ENCODE results near the gene RAPGEF5. TPM values are rescaled to one million over a fixed set of nuclear protein-coding genes. Genes with fewer than 3 reads are reported as not detected.

The RAPGEF5 gene
- total RNA-seq, 4 donors from 2014 or later: 7.4 to 16.2 (median 12.1) TPM

DNA sequence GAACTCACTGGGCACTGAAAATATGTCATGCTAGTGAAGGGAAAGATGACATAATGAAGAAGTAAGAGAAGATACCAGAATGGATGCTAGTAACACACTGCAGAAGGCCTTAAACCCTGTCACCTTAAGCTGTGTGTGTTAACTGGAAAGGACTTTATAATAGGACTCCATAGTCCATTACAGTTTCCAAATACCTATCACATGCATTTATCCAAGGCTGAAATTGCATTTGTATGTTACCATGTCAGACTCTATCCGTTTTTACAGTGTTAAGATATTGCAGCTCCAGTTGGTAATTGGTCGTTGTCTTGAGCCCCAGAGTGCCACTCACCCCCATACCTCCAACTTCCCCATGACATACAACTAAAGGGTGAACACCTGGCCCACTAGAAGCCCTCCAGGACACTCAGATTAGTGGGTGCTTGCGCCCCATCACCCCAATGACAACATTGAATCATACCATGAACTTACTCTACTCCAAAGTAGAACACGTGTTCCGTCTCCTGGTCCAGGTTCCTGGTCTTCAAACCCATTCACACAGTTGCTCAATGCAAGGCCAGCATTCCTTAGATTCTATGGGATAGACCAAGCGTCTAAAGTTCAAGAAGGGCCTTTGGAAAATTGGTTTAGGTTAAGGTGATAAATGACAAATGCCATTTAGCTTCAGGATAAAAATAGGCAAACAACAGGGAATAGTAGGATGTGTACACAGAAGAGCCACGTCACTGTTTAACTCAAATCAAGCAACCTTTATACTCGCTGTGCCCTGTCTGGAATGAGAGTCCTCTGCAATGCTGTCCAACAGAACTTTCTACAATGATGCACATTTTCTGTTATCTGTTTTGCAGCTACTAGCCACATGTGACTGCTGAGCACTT, 2.1 kb upstream of the RAPGEF5 start:
- H3K27me3 ChIP-seq: peaks cover 0 to 18% (median 0%) of the 10 kb centered on the region in 3 donors
- no peak overlapping the region for H3K4me3 ChIP-seq
- TF ChIP-seq CTCF (IDR thresholded peaks at IDR 0.05 in 4 of 5, conservative IDR thresholded peaks at IDR 0.05 in 1 of 5) (no peak), POLR2A (IDR thresholded peaks at IDR 0.05) (no peak)
- intact Hi-C loops (cut with DNase I; ENCODE audit: low total_unique reads): no loop called here
- no peak for DNase-seq
- peaks cover 0 to 3% of the 10 kb centered on the region in 2 donors for H3K4me1 ChIP-seq
- in situ Hi-C loops (cut with MboI; ENCODE audit: low sequenced_read_pairs in 4 of 4): no loop called here
- ATAC-seq: no peak
- no peaks in the 10 kb centered on the region for H3K36me3 ChIP-seq
- H3K9me3 ChIP-seq: no peaks in the 10 kb centered on the region
- no peak overlapping the region for H3K27ac ChIP-seq

GRCh38 chr7:22357311-22358175, 589 bp upstream of the RAPGEF5 start:
- peak overlapping the region in 1 of 4 donors; percentile 5 for H3K27ac ChIP-seq
- no peaks in the 10 kb centered on the region for H3K36me3 ChIP-seq
- ATAC-seq: no peak
- no peaks in the 10 kb centered on the region for H3K9me3 ChIP-seq
- peaks cover 0 to 3% of the 10 kb centered on the region in 2 donors for H3K4me1 ChIP-seq
- intact Hi-C loops (cut with DNase I; ENCODE audit: low total_unique reads) (no loop called here), in situ Hi-C loops (cut with MboI; ENCODE audit: low sequenced_read_pairs in 4 of 4) (no loop called here)
- no peak for TF ChIP-seq CTCF (IDR thresholded peaks at IDR 0.05 in 4 of 5, conservative IDR thresholded peaks at IDR 0.05 in 1 of 5)
- no peak for TF ChIP-seq POLR2A (IDR thresholded peaks at IDR 0.05)
- DNase-seq: no peak
- H3K27me3 ChIP-seq: peaks cover 0 to 23% (median 0%) of the 10 kb centered on the region in 3 donors
- H3K4me3 ChIP-seq: peak overlapping the region; percentile 26 to 56 (median 50)

DNA sequence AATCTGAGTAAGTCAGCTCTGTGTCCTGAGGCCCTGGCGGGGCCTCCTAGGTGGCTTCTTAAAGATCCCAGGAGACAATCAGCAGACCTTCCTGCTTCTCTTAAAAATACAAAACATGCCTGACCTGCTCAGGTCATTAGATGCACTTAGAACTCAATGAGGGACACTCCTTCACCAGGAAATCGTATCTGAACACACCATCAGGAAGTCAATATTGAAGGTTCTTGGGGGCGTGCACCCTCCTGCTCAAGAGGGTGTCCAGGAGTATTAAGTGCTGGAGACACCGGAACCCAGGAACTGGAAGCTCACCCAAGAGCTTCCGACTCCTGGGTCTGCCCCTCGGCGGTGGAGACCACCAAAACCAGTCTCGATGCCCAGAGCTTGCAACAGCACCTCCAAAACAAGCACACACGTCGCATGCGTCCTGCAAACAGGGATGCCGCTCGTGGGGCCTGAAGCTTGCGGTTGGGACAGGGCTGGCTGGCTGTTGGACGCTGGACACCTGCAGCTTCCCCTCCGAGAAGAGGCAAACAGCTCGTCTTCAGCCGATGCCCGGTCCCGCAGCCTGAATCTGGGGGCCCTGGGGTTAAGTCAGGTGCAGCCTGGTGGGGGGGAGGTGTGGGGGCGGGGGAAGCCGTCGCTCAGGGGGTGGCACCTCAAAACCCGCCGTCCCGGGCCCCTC, 803 bp downstream of the RAPGEF5 start:
- ATAC-seq: peak in 1 of 2 donors; percentile 12
- TF ChIP-seq POLR2A (IDR thresholded peaks at IDR 0.05): no peak
- no peak for TF ChIP-seq CTCF (IDR thresholded peaks at IDR 0.05 in 4 of 5, conservative IDR thresholded peaks at IDR 0.05 in 1 of 5)
- in situ Hi-C loops (cut with MboI; ENCODE audit: low sequenced_read_pairs in 4 of 4): no loop called here
- Histone ChIP-seq H3K9me3 (no peaks in the 10 kb centered on the region), H3K36me3 (no peaks in the 10 kb centered on the region), H3K4me1 (peaks cover 3% of the 10 kb centered on the region in 2 donors), H3K27me3 (peaks cover 0 to 23% (median 0%) of the 10 kb centered on the region in 3 donors), H3K27ac (no peak overlapping the region), H3K4me3 (peak overlapping the region; percentile 34 to 56 (median 49))
- intact Hi-C loops (cut with DNase I; ENCODE audit: low total_unique reads): no loop called here
- DNase-seq: no peak

GRCh38 chr7:22355620-22356009, 1.3 kb downstream of the RAPGEF5 start:
- H3K9me3 ChIP-seq: no peaks in the 10 kb centered on the region
- H3K4me3 ChIP-seq: peak overlapping the region in 3 of 4 donors; percentile 34 to 56 (median 53)
- peaks cover 0 to 23% (median 0%) of the 10 kb centered on the region in 3 donors for H3K27me3 ChIP-seq
- H3K4me1 ChIP-seq: peaks cover 3 to 7% of the 10 kb centered on the region in 2 donors
- H3K27ac ChIP-seq: no peak overlapping the region
- no peak for ATAC-seq
- in situ Hi-C loops (cut with MboI; ENCODE audit: low sequenced_read_pairs in 4 of 4): no loop called here
- DNase-seq: no peak
- H3K36me3 ChIP-seq: no peaks in the 10 kb centered on the region
- no peak for TF ChIP-seq POLR2A (IDR thresholded peaks at IDR 0.05)
- TF ChIP-seq CTCF (IDR thresholded peaks at IDR 0.05 in 4 of 5, conservative IDR thresholded peaks at IDR 0.05 in 1 of 5): no peak
- intact Hi-C loops (cut with DNase I; ENCODE audit: low total_unique reads): no loop called here

Measured in gastrocnemius medialis (tissue), 4 donors.